ENCODE data around the gene VSIG8. TPM values are rescaled to one million over a fixed set of nuclear protein-coding genes. Genes with fewer than 3 reads are reported as not detected.
"Not testable (repeated sequence)": the region's sequence is repeated elsewhere in the genome, so short reads cannot be mapped to it uniquely, and the experiment has no call there.

VSIG8 gene
- total and polyA plus RNA-seq, 2 donors (not counting 1 experiment from before 2014, with no cell fraction given): under 0.01 TPM; not detected in 1

- no peak overlapping the region for H3K9ac ChIP-seq (ENCODE audit: insufficient read depth, low read length)
- no peaks in the 10 kb centered on the region for H3K27me3 ChIP-seq (ENCODE audit: control insufficient read depth, insufficient read depth, low read length)
- H3K4me3 ChIP-seq (replicated peaks in 1 of 4; ENCODE audit: control extremely low read depth in 1 of 4, insufficient read depth in 1 of 4, low read depth in 3 of 4, low read length in 4 of 4): no peak overlapping the region
- no peak overlapping the region for H3K4me2 ChIP-seq (ENCODE audit: extremely low read depth, insufficient read depth, low read length)
- H3K79me2 ChIP-seq (ENCODE audit: control insufficient read depth, insufficient read depth, low read length): no peaks in the 10 kb centered on the region
- no peak for DNase-seq (ENCODE audit: low read depth in 2 of 2)
- no peaks in the 10 kb centered on the region for H4K20me1 ChIP-seq (ENCODE audit: control insufficient read depth, extremely low read depth, insufficient read depth, low read length)
- TF ChIP-seq EZH2 (IDR thresholded peaks at IDR 0.05; ENCODE audit: low read length, missing control alignments) (no peak), CTCF (conservative IDR thresholded peaks at IDR 0.05 in 1 of 2, IDR thresholded peaks at IDR 0.05 in 1 of 2; ENCODE audit: low read depth in 1 of 2, low read length in 2 of 2) (no peak)
- H3K36me3 ChIP-seq (ENCODE audit: control insufficient read depth, insufficient read depth, low read length): no peaks in the 10 kb centered on the region
- peaks cover 3% of the 10 kb centered on the region for H3K4me1 ChIP-seq (ENCODE audit: control insufficient read depth, extremely low read depth, insufficient read depth, low read length)
- H3K27ac ChIP-seq (ENCODE audit: insufficient read depth, low read length): no peak overlapping the region
- no peak overlapping the region for H2AFZ ChIP-seq (ENCODE audit: low read length)
- no peaks in the 10 kb centered on the region for H3K9me3 ChIP-seq (ENCODE audit: control insufficient read depth, insufficient read depth, low read depth, low read length)
Measured at GRCh38 chr1:159900755-159901360, 38.4 kb upstream of the VSIG8 start.

DNA sequence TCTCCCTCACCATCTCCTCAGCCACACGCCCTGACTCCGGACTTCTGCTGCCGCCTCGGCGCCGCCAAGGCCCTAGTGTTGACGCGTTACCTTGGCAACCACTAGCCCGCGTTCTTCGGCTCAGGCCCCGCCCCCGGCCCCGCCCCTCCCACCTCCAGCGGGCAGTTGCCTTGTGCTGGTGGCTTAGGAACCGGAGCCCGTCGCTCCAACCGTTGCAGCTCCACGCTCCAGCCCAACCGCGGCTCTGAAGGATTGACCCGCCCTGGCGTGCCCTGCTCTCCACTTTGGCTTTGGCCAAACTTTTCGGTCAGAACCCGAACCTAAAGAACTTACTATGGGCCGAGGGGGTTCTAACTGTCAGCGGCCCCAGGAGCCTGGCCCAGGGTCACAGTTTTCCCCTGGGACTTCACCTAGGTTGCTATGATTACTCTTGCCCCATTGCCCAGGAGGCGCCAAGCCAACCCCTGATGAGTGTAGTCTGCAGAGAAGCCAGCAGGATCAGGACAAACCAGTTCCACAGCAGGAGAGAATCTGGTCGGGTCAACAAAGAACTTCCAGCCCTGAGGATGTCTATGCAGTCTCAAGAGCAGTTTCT, 37.7 kb upstream of the VSIG8 start, which contains the start of gene CFAP45:
CFAP45 (minus strand) TSS at position 80 of the 595 bp plus-strand sequence; CDS start at position 13, 67 bp downstream.
- H3K27ac ChIP-seq (ENCODE audit: insufficient read depth, low read length): peak within 1 kb of the TSS; percentile 59
- TF ChIP-seq EZH2 (IDR thresholded peaks at IDR 0.05; ENCODE audit: low read length, missing control alignments) (no peak), CTCF (conservative IDR thresholded peaks at IDR 0.05 in 1 of 2, IDR thresholded peaks at IDR 0.05 in 1 of 2; ENCODE audit: low read depth in 1 of 2, low read length in 2 of 2) (no peak)
- H4K20me1 ChIP-seq (ENCODE audit: control insufficient read depth, extremely low read depth, insufficient read depth, low read length): no peaks in the 10 kb centered on the region
- H3K4me2 ChIP-seq (ENCODE audit: extremely low read depth, insufficient read depth, low read length): no peak within 1 kb of the TSS
- H2AFZ ChIP-seq (ENCODE audit: low read length): no peak within 1 kb of the TSS
- no peaks in the 10 kb centered on the region for H3K79me2 ChIP-seq (ENCODE audit: control insufficient read depth, insufficient read depth, low read length)
- DNase-seq (ENCODE audit: low read depth in 2 of 2): peak; percentile 77
- H3K9ac ChIP-seq (ENCODE audit: insufficient read depth, low read length): no peak within 1 kb of the TSS
- no peaks in the 10 kb centered on the region for H3K36me3 ChIP-seq (ENCODE audit: control insufficient read depth, insufficient read depth, low read length)
- no peak within 1 kb of the TSS for H3K4me3 ChIP-seq (replicated peaks in 1 of 4; ENCODE audit: control extremely low read depth in 1 of 4, insufficient read depth in 1 of 4, low read depth in 3 of 4, low read length in 4 of 4)
- no peaks in the 10 kb centered on the region for H3K27me3 ChIP-seq (ENCODE audit: control insufficient read depth, insufficient read depth, low read length)
- no peaks in the 10 kb centered on the region for H3K9me3 ChIP-seq (ENCODE audit: control insufficient read depth, insufficient read depth, low read depth, low read length)
- H3K4me1 ChIP-seq (ENCODE audit: control insufficient read depth, extremely low read depth, insufficient read depth, low read length): peaks cover 3% of the 10 kb centered on the region

- DNase-seq (ENCODE audit: low read depth in 2 of 2); H3K9me3 ChIP-seq (ENCODE audit: control insufficient read depth, insufficient read depth, low read depth, low read length); H3K4me1 ChIP-seq (ENCODE audit: control insufficient read depth, extremely low read depth, insufficient read depth, low read length); H3K27me3 ChIP-seq (ENCODE audit: control insufficient read depth, insufficient read depth, low read length); H3K4me2 ChIP-seq (ENCODE audit: extremely low read depth, insufficient read depth, low read length); H2AFZ ChIP-seq (ENCODE audit: low read length); H4K20me1 ChIP-seq (ENCODE audit: control insufficient read depth, extremely low read depth, insufficient read depth, low read length); H3K79me2 ChIP-seq (ENCODE audit: control insufficient read depth, insufficient read depth, low read length); H3K36me3 ChIP-seq (ENCODE audit: control insufficient read depth, insufficient read depth, low read length); H3K9ac ChIP-seq (ENCODE audit: insufficient read depth, low read length); H3K4me3 ChIP-seq (replicated peaks in 1 of 4; ENCODE audit: control extremely low read depth in 1 of 4, insufficient read depth in 1 of 4, low read depth in 3 of 4, low read length in 4 of 4): not testable (repeated sequence)
- peak overlapping the region; percentile 59 for H3K27ac ChIP-seq (ENCODE audit: insufficient read depth, low read length)
Measured at GRCh38 chr1:159899634-159900033, 37.2 kb upstream of the VSIG8 start.
